ENCODE data around the gene CTSL.

CTSL gene

DNA sequence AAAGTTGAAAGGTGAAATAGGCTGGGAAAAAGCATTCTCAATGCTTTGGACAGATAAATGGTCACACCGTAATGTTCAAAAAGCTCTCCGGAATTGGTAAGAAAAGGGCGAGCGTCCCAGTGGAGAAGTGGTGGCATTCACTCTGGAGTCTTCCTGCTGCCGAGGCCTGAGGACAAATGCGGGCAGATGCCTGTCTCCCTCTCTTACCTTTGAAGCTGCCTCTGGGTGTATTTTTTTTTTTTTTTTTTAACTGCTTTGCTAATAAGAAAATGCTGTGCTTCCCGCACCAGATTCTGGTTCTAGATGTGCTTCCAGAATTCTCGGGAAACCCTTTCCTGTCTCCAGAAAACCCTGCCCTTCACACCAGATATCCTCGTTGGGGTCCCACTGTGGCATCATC lies 24.4 kb upstream of the CTSL start:
- DNase-seq, result no peak

DNA sequence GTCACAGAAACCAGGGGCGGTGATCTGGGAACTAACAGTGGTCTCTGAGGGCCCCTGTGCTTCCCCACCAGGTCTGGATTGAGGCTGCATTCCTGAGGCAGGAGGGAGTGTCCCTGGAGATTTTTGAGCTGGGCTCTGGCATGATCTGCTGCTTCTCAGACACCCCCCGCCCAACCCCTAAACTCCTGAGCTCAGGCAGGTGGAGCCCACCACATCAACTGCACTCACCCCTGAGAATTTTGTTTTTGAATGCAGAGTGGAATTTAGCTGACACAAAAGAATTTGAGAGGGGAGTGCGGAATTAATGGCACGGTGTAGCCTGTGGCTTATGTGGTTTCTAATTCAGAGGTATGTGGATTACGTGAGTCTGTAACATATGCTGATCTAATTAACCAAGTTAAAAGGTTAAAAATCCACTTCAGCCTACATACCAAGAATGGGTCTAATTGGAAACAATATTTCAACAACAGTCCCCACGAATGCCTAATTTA lies 23.9 kb upstream of the CTSL start:
- no peak for DNase-seq

DNA sequence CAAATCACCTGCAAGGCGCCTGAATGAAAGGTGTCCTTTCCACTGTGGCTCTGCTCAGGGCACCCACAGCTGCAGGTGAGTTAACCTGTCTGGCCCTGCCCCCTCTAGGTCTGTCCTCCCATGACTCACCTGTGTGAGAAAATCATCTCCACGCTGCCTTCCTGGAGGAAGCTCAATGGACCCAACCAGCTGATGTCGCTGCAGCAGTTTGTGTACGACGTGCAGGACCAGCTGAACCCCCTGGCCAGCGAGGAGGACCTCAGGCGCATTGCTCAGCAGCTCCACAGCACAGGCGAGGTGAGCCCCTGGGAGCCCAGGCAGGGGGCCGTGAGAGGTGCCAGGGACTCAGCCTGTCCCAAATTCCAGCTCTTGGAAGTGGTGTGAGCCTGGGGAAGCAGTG lies 23.0 kb upstream of the CTSL start:
- DNase-seq, result no peak

DNA sequence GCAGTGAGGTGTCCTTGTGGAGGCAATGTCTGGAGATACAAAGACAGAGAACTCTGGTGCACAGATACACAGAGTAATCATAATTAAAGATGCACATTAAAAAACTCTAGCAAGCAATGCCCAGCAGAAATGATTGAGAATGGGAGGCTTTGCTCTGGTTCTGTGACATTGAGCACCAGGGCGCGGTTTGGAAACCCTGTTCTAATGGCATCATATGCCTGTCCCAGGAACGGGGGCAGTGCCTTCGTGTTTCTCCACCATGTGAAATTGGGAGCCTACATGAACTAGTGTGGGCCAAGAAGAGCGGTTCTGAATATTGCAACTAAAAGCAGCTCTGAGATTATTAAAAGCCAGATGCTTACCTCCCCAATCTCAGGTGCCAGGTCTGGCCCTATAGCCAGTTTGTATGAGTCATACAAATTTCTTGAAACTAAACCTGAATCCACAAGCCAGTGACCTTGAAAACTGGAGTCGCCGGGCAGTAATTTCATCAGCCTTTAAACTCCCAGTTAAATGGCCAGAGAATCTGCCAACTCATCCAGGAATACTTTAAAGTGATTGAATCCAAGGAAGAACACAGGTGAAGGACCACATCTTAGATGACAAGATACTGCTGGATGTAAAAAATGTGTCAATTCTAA lies 22.2 kb upstream of the CTSL start:
- no peak for DNase-seq

DNA sequence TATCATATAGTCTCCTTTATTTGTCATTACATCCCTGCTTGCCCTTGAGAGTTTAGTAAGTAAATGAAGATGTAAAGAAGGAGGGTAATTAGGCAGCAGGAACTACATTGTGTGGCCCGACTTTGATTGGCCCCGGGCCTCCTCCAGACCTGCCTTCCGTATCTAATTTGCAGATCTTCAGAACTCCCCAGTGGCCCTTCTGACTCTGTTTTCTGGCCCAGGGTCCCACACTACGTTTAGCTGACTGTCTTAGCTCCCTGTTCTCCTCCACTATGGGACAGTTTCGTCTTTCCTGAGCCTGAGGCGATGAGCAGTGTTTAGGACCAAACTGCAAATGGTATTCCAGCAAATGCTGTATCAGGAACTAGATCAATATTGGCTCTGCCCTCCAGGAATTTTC lies 21.6 kb upstream of the CTSL start:
- DNase-seq, result no peak

DNA sequence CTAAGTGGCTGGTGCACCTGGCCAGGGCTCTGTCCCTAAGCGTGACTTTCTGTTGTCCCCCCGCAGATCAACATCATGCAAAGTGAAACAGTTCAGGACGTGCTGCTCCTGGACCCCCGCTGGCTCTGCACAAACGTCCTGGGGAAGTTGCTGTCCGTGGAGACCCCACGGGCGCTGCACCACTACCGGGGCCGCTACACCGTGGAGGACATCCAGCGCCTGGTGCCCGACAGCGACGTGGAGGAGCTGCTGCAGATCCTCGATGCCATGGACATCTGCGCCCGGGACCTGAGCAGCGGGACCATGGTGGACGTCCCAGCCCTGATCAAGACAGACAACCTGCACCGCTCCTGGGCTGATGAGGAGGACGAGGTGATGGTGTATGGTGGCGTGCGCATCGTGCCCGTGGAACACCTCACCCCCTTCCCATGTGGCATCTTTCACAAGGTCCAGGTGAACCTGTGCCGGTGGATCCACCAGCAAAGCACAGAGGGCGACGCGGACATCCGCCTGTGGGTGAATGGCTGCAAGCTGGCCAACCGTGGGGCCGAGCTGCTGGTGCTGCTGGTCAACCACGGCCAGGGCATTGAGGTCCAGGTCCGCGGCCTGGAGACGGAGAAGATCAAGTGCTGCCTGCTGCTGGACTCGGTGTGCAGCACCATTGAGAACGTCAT lies 19.7 kb upstream of the CTSL start:
- no peak for DNase-seq

DNA sequence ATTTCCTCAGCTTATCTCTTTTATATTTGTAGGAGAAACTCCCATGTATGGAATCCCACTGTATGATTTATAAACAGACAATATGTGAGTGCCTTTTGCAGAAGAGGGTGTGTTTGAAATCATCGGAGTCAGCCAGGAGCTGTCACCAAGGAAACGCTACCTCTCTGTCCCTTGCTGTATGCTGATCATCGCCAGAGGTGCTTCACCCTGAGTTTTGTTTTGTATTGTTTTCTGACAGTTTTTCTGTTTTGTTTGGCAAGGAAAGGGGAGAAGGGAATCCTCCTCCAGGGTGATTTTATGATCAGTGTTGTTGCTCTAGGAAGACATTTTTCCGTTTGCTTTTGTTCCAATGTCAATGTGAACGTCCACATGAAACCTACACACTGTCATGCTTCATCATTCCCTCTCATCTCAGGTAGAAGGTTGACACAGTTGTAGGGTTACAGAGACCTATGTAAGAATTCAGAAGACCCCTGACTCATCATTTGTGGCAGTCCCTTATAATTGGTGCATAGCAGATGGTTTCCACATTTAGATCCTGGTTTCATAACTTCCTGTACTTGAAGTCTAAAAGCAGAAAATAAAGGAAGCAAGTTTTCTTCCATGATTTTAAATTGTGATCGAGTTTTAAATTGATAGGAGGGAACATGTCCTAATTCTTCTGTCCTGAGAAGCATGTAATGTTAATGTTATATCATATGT lies 18.0 kb upstream of the CTSL start:
- DNase-seq, result no peak

DNA sequence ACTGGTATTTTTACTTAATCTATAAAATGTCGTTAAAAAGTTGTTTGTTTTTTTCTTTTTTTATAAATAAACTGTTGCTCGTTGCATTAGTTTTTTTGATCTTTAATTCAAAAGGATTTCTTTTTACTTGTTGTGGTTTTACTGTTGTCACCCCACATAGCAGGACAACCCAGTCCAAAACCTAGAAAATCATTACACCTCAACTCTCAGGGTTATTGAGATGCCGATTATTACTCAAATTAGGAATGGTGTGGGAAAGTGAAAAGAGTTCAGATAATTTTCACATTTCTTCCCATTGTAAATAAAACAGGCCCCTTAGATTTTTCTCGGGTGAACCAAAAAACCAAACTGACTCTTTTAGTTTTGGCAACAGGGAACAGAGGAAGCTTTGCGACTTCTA lies 17.4 kb upstream of the CTSL start:
- DNase-seq, result no peak

DNA sequence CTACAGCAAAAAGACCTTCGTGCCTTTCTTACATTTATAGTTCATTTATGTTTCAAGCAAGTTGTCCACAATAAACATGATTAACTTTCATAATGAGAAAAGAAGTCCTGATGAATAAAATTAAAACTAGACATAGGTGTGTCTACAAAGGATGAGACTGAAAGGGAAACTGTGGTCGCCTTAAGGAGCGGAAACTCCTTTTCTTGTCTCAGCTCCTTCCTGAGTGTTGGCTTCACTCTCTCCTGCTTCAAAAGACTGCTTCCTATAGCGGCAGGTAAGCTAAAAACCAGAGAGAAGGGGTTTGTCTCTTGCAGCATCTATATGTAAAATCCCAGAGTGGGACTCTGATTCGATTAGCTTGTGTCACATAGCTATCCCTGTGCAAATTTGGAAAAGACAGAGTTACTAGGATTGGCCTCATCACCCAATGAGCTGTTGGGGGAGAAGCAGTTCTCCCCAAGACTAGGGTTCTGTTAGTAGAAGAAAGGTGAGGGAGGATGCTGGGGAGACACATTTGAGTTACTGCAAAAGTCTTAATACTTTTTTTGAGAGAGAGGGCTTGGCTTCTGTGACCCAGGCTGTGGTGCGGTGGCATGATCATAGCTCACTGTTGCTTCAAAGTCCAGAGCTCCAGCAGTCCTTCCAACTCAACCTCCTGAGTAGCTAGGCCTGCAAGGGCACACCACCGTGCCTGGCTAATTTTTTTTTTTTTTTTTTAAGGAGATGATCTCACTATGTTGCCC lies 16.8 kb upstream of the CTSL start:
- peak; percentile 56 for DNase-seq

DNA sequence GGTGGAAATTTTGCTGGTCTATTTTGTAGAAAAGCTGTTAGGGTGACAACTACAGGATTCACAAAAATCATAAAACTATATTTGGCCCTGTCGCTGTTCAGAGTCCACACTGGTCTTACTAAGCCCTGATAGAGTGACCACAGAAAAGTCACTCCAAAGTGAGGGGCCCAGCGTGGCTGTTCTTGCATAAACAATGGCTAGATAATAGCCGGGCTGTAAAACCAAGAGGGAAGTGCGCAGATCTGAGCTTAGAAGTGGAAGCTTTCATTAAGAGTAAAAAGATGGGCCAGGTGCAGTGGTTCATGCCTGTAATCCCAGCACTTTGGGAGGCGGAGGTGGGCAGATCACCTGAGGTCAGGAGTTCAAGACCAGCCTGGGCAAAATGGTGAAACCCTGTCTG lies 15.5 kb upstream of the CTSL start:
- no peak for DNase-seq

DNA sequence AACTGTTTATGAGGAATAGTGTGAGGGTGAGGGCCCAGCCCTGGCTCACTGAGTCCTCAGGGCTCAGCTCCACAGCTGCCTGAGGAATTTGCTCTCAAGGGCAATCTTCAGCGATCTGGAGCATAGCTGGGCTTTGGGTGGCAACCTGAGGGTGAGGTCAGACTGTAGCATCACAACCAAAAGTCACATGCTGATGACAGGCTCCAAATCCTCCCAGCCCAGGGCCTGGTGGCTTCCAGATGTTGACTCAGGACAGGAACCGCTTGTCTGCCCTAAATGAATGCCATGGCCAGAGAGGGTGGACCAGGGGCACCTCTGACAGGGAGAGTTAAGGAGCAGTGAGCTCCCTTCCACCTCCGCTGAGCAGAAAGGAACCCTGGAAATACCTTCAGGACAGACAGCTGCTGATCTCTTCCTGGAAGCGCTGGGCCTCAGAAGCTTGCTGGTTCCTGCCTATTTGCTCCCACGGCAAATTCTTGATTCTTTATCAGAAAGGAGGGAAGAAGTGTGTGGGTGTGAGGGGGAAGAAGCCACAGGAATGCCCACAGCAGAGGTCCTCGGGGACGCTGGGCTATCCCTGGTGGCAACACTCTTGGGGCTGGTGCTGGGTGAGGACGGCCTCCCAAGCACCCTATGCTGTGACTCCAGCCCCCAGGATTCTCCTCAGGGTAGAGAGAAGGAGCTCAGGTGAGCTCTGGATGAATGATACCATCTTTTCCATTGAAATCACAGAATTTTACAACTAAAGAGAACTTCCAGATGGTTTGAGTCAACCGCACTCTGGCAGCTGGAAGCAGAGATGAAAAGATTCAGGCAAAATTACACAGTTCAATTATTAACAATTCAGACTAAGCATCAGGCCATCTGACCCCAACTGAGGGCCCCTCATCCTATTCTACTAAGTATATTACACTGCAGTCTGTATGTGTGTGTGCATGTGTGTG lies 13.8 kb upstream of the CTSL start:
- DNase-seq, result no peak

DNA sequence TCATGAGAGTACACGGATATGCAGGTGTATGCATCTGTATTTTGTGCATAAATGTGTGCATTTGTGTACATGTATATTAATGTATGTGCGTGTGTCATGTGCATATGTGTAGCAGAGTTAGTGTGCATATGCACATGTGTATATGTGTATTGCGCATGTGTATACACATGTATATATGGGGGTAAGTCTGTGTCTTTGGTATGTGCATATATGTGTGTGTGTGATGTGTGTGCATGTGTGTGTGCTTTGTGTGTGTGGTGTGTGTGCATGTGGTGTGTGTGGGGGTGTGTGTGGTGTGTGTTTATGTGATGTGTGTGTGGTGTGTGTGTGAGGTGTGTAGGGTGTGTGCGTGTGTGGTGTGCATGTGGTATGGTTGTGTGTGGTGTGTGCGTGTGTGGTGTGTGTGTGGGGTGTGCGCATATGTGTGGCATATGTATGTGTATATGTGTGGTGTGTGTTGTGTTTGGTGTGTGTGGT lies 13.1 kb upstream of the CTSL start:
- DNase-seq, result no peak

DNA sequence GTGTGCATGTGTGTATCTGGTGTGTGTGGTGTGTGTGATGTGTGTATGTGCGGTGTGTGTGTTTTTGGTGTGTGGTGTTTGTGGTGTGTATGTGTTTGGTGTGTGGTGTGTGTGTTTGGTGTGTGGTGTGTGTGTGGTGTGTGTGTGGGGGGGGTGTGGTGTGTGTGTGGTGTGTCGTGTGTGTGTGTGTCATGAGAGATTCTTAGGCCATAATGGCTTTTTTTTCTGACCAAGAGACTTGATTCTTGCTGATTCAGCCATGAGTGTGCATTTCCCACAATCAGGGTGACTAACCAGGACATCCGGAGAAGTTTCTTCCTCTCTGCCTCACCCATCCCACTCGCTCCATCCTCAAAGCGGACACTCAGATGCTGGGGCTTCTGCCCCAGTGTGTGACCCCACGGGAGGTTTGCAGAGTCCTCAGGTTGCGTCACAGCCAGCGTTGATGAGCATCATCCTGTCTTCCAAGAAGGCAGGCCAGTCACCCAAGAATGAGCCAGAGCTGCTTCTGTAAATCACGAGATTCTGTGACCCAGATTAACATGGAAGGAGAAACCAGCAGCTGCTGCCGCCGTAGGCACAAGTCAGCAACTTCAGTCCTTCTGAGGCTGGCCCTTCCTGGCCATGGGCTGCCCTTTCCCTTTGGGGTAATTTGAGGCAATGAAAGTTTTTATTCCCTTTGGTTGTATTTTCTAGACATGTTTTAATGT lies 12.5 kb upstream of the CTSL start:
- DNase-seq, result peak; percentile 49

DNA sequence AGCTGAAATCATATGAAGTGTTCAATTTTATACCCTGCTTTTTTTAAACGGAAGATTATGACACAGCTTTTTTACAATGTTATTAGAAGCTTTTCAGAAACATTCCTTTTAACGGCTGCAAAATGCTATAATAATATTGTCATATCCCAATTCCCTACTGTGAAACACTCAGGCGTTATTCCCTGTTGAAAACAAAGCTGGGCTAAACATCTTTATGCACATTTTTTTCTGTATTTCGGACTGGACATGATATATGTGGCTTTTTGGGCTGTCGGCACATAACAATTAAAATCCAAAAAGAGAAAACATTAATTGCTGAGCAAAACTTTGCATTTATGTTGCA lies 12.0 kb upstream of the CTSL start:
- DNase-seq, result no peak

DNA sequence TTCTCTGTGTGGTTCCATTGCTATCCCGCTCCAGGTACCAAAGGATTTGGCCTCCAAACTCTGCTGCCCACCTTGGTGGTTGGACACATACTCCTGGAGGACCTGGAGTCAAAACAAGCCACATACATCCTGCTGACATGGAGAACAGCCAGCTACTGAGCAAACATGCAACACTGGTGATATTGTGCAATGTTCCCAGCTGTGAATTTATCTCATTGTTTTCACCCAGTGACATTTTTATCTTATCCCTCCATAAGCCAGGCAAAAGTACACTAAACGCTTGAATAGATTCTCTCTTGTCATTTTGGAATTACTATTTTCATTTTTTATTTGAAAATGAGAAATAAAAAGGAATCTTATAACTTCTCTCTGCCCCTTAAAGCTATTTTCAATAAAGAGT lies 11.1 kb upstream of the CTSL start:
- DNase-seq, result no peak

DNA sequence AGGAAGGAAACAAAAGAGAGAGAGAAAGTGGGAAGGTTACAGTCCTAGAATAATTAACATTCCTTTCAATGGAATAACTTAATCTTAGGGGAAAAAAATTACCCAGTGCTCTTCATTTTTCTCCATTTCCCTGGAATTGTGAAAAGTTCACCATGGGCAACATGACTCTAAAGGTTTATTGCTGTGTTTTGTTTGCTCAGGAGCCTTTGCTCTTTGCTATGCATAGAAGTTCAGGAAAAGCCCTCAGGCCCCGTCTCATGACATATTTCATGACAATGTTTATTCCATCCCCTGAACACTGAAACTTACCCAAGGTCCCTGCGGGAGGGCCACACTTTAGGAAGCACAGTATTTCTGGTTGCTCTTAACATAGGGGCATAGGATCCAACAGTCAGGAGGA lies 9.8 kb upstream of the CTSL start:
- no peak for DNase-seq

DNA sequence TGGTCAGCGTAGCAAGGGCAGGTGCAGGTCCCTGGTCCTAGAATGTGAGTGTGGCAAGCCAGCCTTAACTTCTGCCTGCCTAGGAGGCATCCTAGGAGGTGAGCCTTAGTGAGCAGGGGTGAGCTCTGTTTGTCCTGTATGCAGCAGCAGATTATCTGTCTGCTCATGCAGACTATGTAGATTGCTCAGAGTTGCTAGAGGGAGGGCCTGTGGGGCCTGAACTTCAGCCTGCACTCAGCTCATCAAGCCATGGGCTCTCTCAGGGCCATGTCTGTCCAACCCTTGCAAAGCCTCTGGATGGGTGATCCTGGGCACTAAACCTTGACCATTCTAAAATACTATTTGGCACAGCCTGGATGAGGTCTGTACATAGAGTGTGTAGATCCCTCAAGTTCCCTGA lies 8.5 kb upstream of the CTSL start:
- DNase-seq, result no peak

DNA sequence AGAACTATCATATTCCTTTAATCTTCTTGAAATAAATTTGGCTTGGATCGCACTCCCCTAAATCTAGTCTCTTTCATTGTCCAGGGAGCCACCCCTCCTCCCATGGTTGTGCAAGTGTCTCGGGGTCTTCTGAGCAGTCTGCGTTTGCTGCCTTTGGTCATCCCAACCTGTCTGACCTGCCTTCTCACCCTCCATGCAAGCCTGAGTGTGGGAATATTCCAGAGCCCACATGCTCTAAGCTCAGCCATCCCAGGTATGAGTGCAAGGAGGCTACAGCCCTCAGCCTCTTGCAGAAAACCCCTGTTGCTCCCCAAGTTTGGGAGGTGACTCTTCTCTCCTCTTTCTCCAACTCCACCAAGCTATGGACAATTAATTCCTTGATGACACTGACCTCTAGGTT lies 7.7 kb upstream of the CTSL start:
- DNase-seq, result no peak

DNA sequence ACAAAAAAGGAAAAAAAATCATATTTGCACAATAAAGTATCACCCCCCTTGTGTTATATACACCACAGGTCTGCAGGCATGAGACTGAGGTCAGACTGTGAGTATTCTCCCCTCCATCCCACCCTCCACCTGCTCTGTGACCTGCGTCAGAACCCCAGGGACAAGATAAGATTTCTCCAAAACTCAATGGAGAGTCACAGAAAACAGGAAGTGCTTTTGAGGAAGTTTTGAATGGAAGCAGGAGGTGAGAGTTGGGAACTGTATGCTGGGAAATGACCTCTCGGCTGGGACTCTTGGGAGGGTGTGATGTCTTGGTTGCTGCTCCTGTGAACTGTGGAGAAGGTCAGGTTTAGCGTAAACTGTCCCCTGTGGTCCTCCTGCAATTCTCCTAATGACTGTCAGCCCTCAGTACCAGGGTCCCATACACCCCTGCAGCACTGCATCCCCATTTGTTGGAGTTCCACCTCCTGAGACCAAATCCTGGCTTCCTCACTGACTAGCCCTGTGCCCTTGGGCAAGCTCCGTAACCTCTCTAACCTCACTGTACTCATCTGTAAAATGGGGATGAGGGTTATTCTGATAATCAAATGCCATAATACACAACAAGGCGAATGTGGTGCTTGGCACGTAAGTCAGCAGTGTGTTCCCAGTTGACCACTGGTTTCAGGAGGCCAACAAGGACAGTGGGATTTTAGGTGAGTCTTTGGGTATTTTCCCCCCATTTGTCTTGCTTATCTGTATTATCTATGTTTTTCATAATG lies 6.9 kb upstream of the CTSL start:
- no peak for DNase-seq

DNA sequence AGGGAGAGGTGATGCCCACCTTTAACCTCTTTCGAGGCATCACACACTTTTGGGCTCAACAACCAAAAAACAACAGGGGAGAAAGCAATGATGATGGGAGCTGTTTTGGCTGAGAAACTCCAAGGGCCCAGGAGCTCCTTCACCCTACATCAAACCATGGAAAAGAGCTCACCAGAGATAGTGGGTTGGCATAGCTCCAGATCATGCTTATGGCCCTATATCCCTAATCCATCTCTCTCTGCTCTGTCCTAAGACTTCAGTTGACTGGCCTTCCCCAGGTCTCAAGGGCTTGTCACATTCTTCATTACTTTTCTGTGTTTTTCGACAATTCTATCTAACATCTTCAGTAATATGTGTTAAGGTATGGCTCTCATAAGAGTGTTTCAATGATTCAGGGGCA lies 5.7 kb upstream of the CTSL start:
- no peak for DNase-seq

Measured in CD4-positive, alpha-beta T cell treated with Interleukin-6 for 4 hours (primary cell).